Upper lobe of left lung (tissue), 6 donors: ENCODE data around the gene ZBTB38. TPM values are rescaled to one million over a fixed set of nuclear protein-coding genes. Genes with fewer than 3 reads are reported as not detected.

Experiments
- ATAC-seq, 2 donors: fragments of 200-7000 bp; cut with Tn5 transposase; one replicate each; pipeline ENCODE4 v1.9.1; 2022; ENCODE audit warnings: mild to moderate bottlenecking in 2 of 2, moderate library complexity in 2 of 2; ENCODE audit not compliant: low FRiP score in 2 of 2
- DNase-seq, 2 donors: peaks; one replicate each; pipeline ENCODE4 v3.0.0-alpha.2; 2019 to 2020
- H3K27ac ChIP-seq, 4 donors: fragments of 200-600 bp; sonication (generic); one replicate each; pipeline ENCODE4 v1.5.1; 2016 to 2019
- H3K27me3 ChIP-seq, 4 donors: fragments of 200-600 bp; sonication (generic); one replicate each; pipeline ENCODE4 v1.5.1; 2017 to 2019
- H3K36me3 ChIP-seq, 4 donors: fragments of 200-600 bp; sonication (generic); one replicate each; pipeline ENCODE4 v1.5.1; 2016 to 2019
- H3K4me1 ChIP-seq, 4 donors: fragments of 200-600 bp; sonication (generic); one replicate each; pipeline ENCODE4 v1.5.1; 2018 to 2019
- H3K4me3 ChIP-seq, 4 donors: fragments of 200-600 bp; sonication (generic); one replicate each; pipeline ENCODE4 v1.5.1; 2017 to 2019; ENCODE audit warnings: mild to moderate bottlenecking in 2 of 4, moderate library complexity in 1 of 4
- H3K9me3 ChIP-seq, 4 donors: fragments of 200-600 bp; sonication (generic); one replicate each; pipeline ENCODE4 v1.5.1; 2018 to 2019
- EP300 ChIP-seq, 4 donors: sonication (generic); formaldehyde crosslinking; IDR thresholded peaks; one replicate each; pipeline ENCODE4 v1.5.1; 2017; ENCODE audit warnings: antibody characterized with exemption in 4 of 4, control low read depth in 2 of 4
- POLR2A ChIP-seq, 4 donors: fragments of 450-650 bp; IDR thresholded peaks; one replicate each; pipeline ENCODE4 v1.5.1; 2016 to 2017; ENCODE audit warnings: antibody characterized with exemption in 4 of 4, mild to moderate bottlenecking in 2 of 4
- POLR2AphosphoS5 ChIP-seq, 2 donors: sonication (generic); formaldehyde crosslinking; IDR thresholded peaks; one replicate each; pipeline ENCODE4 v1.5.1; 2017; ENCODE audit warnings: antibody characterized with exemption in 2 of 2
- WGBS, 2 donors: methylation state at CpG; one replicate each; pipeline ENCODE4 v1.1.5; 2017 to 2018; 5-methylcytosine and 5-hydroxymethylcytosine counted together
- total RNA-seq, 6 donors: library from RNA; depleted of rRNA in 4 of 6; stranded (reverse); fragments of >200 nt in 4 of 6; gene quantifications; one replicate each; pipeline versions ENCODE4 v1.1.0 to v1.2.1, GENCODE V29; 2016 to 2021
- TF ChIP-seq, protein P1 (sequence below), 6 experiments: fragments of 450-650 bp in 4 of 6; fragments of 200-600 bp in 2 of 6; sonication (generic) in 2 of 6; IDR thresholded peaks; one replicate each; pipeline ENCODE4 v1.5.1; 2016 to 2019; ENCODE audit warnings: antibody characterized with exemption in 6 of 6
- donor health status: DM: no; HTN: no; CAD: no; lungs with moderate emphysema.
- donor health status: DM: no; HTN: yes; CAD: no; lungs with severe emphysema.

ZBTB38 gene
- total RNA-seq, 6 donors from 2014 or later = 80.2 to 146 (median 91.8) TPM

DNA sequence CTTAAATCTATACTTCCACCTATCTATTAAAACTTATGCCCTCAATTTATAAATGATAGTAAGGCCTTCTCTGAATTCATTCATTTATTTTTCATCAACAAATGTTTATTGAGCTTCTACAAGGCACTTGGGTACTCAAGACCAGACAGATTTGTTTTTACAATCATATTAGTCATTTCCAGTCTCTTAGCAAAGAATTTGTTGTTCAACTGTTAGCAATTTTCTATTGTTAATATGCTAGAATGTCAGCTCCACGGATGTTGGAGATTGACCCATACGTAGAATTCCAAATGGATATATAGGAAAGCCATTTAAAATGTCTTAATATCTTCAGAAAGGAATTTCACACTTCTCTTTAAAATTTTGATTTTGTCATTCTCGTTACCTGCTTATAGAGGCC lies 36.7 kb downstream of the ZBTB38 start:
- DNase-seq (no peak), ATAC-seq (no peak)
- no peaks in the 10 kb centered on the region for H3K9me3 ChIP-seq
- no peak overlapping the region for H3K4me3 ChIP-seq
- TF ChIP-seq EP300 (IDR thresholded peaks at IDR 0.05) = no peak
- no peak for TF ChIP-seq POLR2A (IDR thresholded peaks at IDR 0.05)
- TF ChIP-seq, protein P1, sequence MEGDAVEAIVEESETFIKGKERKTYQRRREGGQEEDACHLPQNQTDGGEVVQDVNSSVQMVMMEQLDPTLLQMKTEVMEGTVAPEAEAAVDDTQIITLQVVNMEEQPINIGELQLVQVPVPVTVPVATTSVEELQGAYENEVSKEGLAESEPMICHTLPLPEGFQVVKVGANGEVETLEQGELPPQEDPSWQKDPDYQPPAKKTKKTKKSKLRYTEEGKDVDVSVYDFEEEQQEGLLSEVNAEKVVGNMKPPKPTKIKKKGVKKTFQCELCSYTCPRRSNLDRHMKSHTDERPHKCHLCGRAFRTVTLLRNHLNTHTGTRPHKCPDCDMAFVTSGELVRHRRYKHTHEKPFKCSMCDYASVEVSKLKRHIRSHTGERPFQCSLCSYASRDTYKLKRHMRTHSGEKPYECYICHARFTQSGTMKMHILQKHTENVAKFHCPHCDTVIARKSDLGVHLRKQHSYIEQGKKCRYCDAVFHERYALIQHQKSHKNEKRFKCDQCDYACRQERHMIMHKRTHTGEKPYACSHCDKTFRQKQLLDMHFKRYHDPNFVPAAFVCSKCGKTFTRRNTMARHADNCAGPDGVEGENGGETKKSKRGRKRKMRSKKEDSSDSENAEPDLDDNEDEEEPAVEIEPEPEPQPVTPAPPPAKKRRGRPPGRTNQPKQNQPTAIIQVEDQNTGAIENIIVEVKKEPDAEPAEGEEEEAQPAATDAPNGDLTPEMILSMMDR (IDR thresholded peaks at IDR 0.05) = no peak
- TF ChIP-seq POLR2AphosphoS5 (IDR thresholded peaks at IDR 0.05) = no peak
- H3K36me3 ChIP-seq = peaks cover 0 to 41% (median 15%) of the 10 kb centered on the region in 4 donors
- WGBS, 2 donors = 97 to 99% methylated on average over 3 of the region's 3 CpGs
- peak overlapping the region in 3 of 4 donors; percentile 3 to 99 (median 97) for H3K27ac ChIP-seq
- H3K4me1 ChIP-seq = peaks cover 66 to 68% (median 67%) of the 10 kb centered on the region in 4 donors
- H3K27me3 ChIP-seq = no peaks in the 10 kb centered on the region

DNA sequence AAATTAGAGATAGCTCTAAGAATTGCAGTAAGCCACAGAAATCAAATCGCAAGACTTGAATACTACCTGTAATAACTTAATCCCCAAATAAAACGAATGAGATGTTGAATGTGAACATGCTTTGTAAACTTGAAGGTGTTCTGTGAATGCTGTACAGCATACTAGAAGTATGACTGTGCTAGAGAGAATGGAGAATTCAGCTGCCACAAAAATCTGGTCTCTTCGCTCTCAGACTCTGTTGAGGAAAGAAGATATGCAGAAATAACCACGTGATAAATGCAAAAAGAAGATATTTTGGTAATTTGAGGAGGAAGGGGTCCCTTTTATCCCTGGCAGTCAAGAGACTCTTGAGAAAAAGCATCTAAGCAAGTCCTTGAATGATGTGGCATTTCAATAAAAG lies 37.3 kb downstream of the ZBTB38 start:
- TF ChIP-seq, protein P1 (IDR thresholded peaks at IDR 0.05) = no peak
- TF ChIP-seq EP300 (IDR thresholded peaks at IDR 0.05) (no peak), POLR2A (IDR thresholded peaks at IDR 0.05) (no peak), POLR2AphosphoS5 (IDR thresholded peaks at IDR 0.05) (no peak)
- no peaks in the 10 kb centered on the region for H3K9me3 ChIP-seq
- 94% methylated on average over 4 of the region's 4 CpGs for WGBS, 2 donors
- DNase-seq = no peak
- H3K4me3 ChIP-seq = no peak overlapping the region
- H3K27ac ChIP-seq = peak overlapping the region; percentile 44 to 99 (median 72)
- H3K27me3 ChIP-seq = no peaks in the 10 kb centered on the region
- peaks cover 0 to 41% (median 15%) of the 10 kb centered on the region in 4 donors for H3K36me3 ChIP-seq
- H3K4me1 ChIP-seq = peaks cover 66 to 68% (median 68%) of the 10 kb centered on the region in 4 donors
- no peak for ATAC-seq

- H3K4me1 ChIP-seq = peaks cover 66 to 69% (median 67%) of the 10 kb centered on the region in 4 donors
- WGBS, 2 donors = 96 to 100% methylated on average over 2 of the region's 2 CpGs
Measured at GRCh38 chr3:141406265-141406664, 38.0 kb downstream of the ZBTB38 start.

DNA sequence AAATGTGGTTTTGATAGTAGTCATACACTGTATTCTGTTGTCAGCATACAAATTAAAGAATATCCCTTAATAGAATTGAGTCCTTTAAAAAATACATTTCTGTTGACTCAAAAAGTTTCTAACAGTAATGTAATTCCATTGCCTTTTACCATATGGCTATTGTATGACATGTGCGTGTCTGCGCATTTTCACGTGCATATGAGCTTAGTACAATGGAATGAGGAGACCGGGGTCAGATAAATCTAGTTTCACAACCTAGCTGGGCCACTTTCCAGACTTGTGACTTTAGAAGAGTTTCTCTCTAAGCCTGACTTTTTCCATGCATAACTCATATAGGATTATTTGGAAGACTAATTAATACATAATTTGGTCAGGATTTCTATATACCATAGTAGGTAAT lies 38.7 kb downstream of the ZBTB38 start:
- H3K27me3 ChIP-seq = no peaks in the 10 kb centered on the region
- no peak overlapping the region for H3K4me3 ChIP-seq
- TF ChIP-seq, protein P1 (IDR thresholded peaks at IDR 0.05) = no peak
- TF ChIP-seq POLR2AphosphoS5 (IDR thresholded peaks at IDR 0.05) (peak; percentile 15 to 42), EP300 (IDR thresholded peaks at IDR 0.05) (peak in 2 of 4 donors; percentile 49 to 77)
- H3K27ac ChIP-seq = peak overlapping the region; percentile 44 to 99 (median 72)
- 64 to 69% methylated on average over 4 of the region's 4 CpGs for WGBS, 2 donors
- peaks cover 0 to 41% (median 15%) of the 10 kb centered on the region in 4 donors for H3K36me3 ChIP-seq
- DNase-seq = peak in 1 of 2 donors; percentile 68
- H3K9me3 ChIP-seq = no peaks in the 10 kb centered on the region
- peaks cover 66 to 70% (median 68%) of the 10 kb centered on the region in 4 donors for H3K4me1 ChIP-seq
- ATAC-seq = peak in 1 of 2 donors; percentile 35

More at GRCh38 chr3:141406265-141406664, 38.0 kb downstream of the ZBTB38 start:
- no peaks in the 10 kb centered on the region for H3K27me3 ChIP-seq
- no peak overlapping the region for H3K4me3 ChIP-seq
- no peaks in the 10 kb centered on the region for H3K9me3 ChIP-seq
- H3K36me3 ChIP-seq = peaks cover 0 to 41% (median 15%) of the 10 kb centered on the region in 4 donors
- peak overlapping the region; percentile 44 to 99 (median 72) for H3K27ac ChIP-seq
- no peak for DNase-seq
- ATAC-seq = no peak
- TF ChIP-seq EP300 (IDR thresholded peaks at IDR 0.05) (no peak), POLR2A (IDR thresholded peaks at IDR 0.05) (no peak), POLR2AphosphoS5 (IDR thresholded peaks at IDR 0.05) (no peak)
- TF ChIP-seq, protein P1 (IDR thresholded peaks at IDR 0.05) = no peak

GRCh38 chr3:141407825-141408224 lies 39.5 kb downstream of the ZBTB38 start:
- Histone ChIP-seq H3K27me3 (no peaks in the 10 kb centered on the region), H3K36me3 (peaks cover 0 to 41% (median 15%) of the 10 kb centered on the region in 4 donors), H3K9me3 (no peaks in the 10 kb centered on the region), H3K27ac (peak overlapping the region; percentile 7 to 99 (median 70)), H3K4me3 (no peak overlapping the region), H3K4me1 (peaks cover 73 to 76% (median 74%) of the 10 kb centered on the region in 4 donors)
- TF ChIP-seq POLR2A (IDR thresholded peaks at IDR 0.05) = no peak
- no peak for TF ChIP-seq EP300 (IDR thresholded peaks at IDR 0.05)
- TF ChIP-seq, protein P1 (IDR thresholded peaks at IDR 0.05) = no peak
- no peak for TF ChIP-seq POLR2AphosphoS5 (IDR thresholded peaks at IDR 0.05)
- DNase-seq (no peak), ATAC-seq (no peak)
- WGBS, 2 donors = 91 to 93% methylated on average over 2 of the region's 2 CpGs
